Measurements from ENCODE around the gene ATP6V0B.

DNA sequence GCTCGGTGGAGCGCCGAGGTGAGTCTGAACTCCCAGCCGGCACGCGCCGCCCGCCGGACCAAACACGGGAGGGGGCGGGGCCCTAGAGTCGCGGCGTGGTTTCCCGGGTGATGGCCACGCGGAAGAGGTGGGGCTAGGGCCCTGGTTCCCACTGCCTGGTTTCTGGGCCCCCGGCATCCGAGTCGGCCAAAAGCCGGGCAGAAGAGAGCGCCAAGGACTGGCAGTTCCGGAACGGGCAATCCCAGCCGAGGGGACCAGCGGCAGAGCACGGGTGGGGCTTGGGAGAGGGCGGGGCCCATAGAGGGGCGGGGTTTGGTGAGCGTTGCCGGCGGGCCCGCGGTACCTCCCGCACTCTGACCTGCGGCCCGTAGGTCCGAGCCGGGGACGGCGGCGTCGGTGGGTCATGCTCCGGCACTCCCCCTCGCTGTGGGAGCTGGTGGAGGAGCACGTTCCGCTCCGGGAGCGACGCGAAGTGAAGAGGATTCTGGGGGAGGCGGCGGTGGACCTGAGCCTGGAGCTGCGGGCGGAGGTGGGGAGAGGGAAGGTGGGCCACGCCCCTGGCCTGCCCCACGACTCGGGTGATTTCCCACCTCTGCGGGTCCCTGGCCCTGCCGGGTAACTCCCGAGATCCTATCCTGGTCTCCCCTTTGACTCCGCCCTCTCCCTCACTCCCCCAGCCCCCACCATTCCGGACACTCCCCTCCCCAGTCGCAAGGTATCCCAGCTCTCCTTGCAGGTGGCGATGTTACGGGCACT, 16.9 kb downstream of the ATP6V0B start, which contains the start of gene CCDC24:
- TF ChIP-seq, protein P1, sequence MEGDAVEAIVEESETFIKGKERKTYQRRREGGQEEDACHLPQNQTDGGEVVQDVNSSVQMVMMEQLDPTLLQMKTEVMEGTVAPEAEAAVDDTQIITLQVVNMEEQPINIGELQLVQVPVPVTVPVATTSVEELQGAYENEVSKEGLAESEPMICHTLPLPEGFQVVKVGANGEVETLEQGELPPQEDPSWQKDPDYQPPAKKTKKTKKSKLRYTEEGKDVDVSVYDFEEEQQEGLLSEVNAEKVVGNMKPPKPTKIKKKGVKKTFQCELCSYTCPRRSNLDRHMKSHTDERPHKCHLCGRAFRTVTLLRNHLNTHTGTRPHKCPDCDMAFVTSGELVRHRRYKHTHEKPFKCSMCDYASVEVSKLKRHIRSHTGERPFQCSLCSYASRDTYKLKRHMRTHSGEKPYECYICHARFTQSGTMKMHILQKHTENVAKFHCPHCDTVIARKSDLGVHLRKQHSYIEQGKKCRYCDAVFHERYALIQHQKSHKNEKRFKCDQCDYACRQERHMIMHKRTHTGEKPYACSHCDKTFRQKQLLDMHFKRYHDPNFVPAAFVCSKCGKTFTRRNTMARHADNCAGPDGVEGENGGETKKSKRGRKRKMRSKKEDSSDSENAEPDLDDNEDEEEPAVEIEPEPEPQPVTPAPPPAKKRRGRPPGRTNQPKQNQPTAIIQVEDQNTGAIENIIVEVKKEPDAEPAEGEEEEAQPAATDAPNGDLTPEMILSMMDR (IDR thresholded peaks at IDR 0.05), result no peak
- TF ChIP-seq ZFX (IDR thresholded peaks at IDR 0.05; ENCODE audit: borderline replicate concordance), result no peak

All from 22Rv1 (cell line).